GM21786 (cell line): Measurements from ENCODE around the gene CDH4.

Experiments used
- ATAC-seq: cut with Tn5 transposase; IDR thresholded peaks from one replicate; pipeline ENCODE4 v1.9.1; 2021; ENCODE audit not compliant: unreplicated experiment

The CDH4 gene

GRCh38 chr20:61861054-61861841, 609.2 kb downstream of the CDH4 start:
- ATAC-seq = no peak

- no peak for ATAC-seq
Observed at GRCh38 chr20:61861858-61862257, 609.8 kb downstream of the CDH4 start.

GRCh38 chr20:61862881-61863280, 610.8 kb downstream of the CDH4 start:
- ATAC-seq = no peak

GRCh38 chr20:61864481-61864880, 612.4 kb downstream of the CDH4 start:
- no peak for ATAC-seq

GRCh38 chr20:61865353-61865752, 613.3 kb downstream of the CDH4 start:
- ATAC-seq = no peak

- no peak for ATAC-seq
Observed at GRCh38 chr20:61866165-61866564, 614.1 kb downstream of the CDH4 start.

- ATAC-seq = no peak
Observed at GRCh38 chr20:61868006-61868405, 615.9 kb downstream of the CDH4 start.

GRCh38 chr20:61868466-61869090, 616.5 kb downstream of the CDH4 start:
- no peak for ATAC-seq

GRCh38 chr20:61869750-61870507, 617.9 kb downstream of the CDH4 start:
- ATAC-seq = no peak

- no peak for ATAC-seq
Observed at GRCh38 chr20:61871160-61871559, 619.1 kb downstream of the CDH4 start.

- no peak for ATAC-seq
Observed at GRCh38 chr20:61871913-61872312, 619.9 kb downstream of the CDH4 start.

- no peak for ATAC-seq
Observed at GRCh38 chr20:61872371-61872900, 620.4 kb downstream of the CDH4 start.

GRCh38 chr20:61873651-61874420, 621.8 kb downstream of the CDH4 start:
- no peak for ATAC-seq

GRCh38 chr20:61874421-61875068, 622.5 kb downstream of the CDH4 start:
- ATAC-seq = no peak

GRCh38 chr20:61875221-61875885, 623.3 kb downstream of the CDH4 start:
- no peak for ATAC-seq

GRCh38 chr20:61875996-61876395, 623.9 kb downstream of the CDH4 start:
- no peak for ATAC-seq

- no peak for ATAC-seq
Observed at GRCh38 chr20:61876952-61877728, 625.1 kb downstream of the CDH4 start.

GRCh38 chr20:61877776-61878477, 625.9 kb downstream of the CDH4 start:
- ATAC-seq = no peak
